AG10803 (cell line): Measurements from ENCODE around the gene DOC2B.
"Not testable (repeated sequence)": the region's sequence is repeated elsewhere in the genome, so short reads cannot be mapped to it uniquely, and the experiment has no call there.

Source experiments
- DNase-seq: peaks from one replicate; pipeline ENCODE4 v3.0.0; 2010; ENCODE audit warnings: low read depth
- H3K4me3 ChIP-seq: 2 replicates; pipeline ENCODE4 v1.5.1; 2011; ENCODE audit warnings: mild to moderate bottlenecking, low read length, control low read depth
- CTCF ChIP-seq: conservative IDR thresholded peaks from 2 replicates; pipeline ENCODE4 v1.5.1; 2011; ENCODE audit warnings: mild to moderate bottlenecking, low read length, control low read depth, inconsistent platforms

The DOC2B gene

GRCh38 chr17:200586-200985, 19.1 kb upstream of the DOC2B start:
- no peak for TF ChIP-seq CTCF
- H3K4me3 ChIP-seq, result no peak overlapping the region
- no peak for DNase-seq

GRCh38 chr17:199806-200545, 18.5 kb upstream of the DOC2B start:
- no peak for TF ChIP-seq CTCF
- DNase-seq, result no peak
- no peak overlapping the region for H3K4me3 ChIP-seq

GRCh38 chr17:199191-199604, 17.7 kb upstream of the DOC2B start:
- TF ChIP-seq CTCF, result no peak
- no peak overlapping the region for H3K4me3 ChIP-seq
- DNase-seq, result peak; percentile 13

- not testable (repeated sequence) for DNase-seq, H3K4me3 ChIP-seq
These were observed 16.8 kb upstream of the DOC2B start for GRCh38 chr17:198225-198624.

- H3K4me3 ChIP-seq, result no peak overlapping the region
- TF ChIP-seq CTCF, result no peak
- DNase-seq, result no peak
These were observed 15.9 kb upstream of the DOC2B start for GRCh38 chr17:197352-197751.

GRCh38 chr17:194828-195602, 13.6 kb upstream of the DOC2B start:
- TF ChIP-seq CTCF, result no peak
- DNase-seq, result no peak
- H3K4me3 ChIP-seq, result no peak overlapping the region

GRCh38 chr17:193841-194806, 12.7 kb upstream of the DOC2B start:
- TF ChIP-seq CTCF, result no peak
- no peak for DNase-seq
- no peak overlapping the region for H3K4me3 ChIP-seq
